Stomach (tissue), 4 donors: Measurements from ENCODE around the gene ITM2A.
A peak's percentile ranks its signal among the peaks of the same experiment; 100 is the strongest.

Experiments
- EP300 ChIP-seq: sonication (generic); formaldehyde crosslinking; IDR thresholded peaks from one replicate; pipeline ENCODE4 v1.6.1; 2017; ENCODE audit warnings: antibody characterized with exemption
- POLR2A ChIP-seq, 4 donors: fragments of 450-650 bp; IDR thresholded peaks; one replicate each; pipeline ENCODE4 v1.6.1; 2016; ENCODE audit warnings: antibody characterized with exemption in 4 of 4, control low read depth in 2 of 4, mild to moderate bottlenecking in 1 of 4, moderate library complexity in 1 of 4
- POLR2AphosphoS5 ChIP-seq, 3 donors: sonication (generic); formaldehyde crosslinking; IDR thresholded peaks; one replicate each; pipeline ENCODE4 v1.6.1; 2016; ENCODE audit warnings: antibody characterized with exemption in 3 of 3
- TF ChIP-seq, protein P1 (sequence below), 7 experiments: fragments of 450-650 bp in 4 of 7; fragments of 200-600 bp in 3 of 7; sonication (generic) in 3 of 7; IDR thresholded peaks; one replicate each; pipeline ENCODE4 v1.5.1; 2016 to 2019; ENCODE audit warnings: antibody characterized with exemption in 7 of 7, control low read depth in 2 of 7, mild to moderate bottlenecking in 1 of 7

DNA sequence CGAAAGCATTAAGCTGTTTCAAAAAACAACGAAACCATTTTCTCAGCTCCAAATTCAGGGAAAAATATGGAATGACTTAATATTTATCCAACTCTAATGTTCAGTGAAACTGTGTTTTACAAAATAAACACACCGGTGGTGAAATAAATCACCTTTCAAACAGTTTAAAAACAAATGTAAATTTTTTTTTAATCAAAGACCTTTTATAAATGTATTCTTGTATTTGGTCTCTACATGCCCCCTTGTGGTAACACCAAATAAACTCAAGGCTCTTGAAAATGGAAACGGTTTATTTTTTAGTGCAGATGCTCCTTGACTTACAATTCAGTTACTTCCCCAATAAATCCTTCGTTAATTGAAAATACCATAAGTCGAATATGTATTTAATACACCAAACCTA, 45.8 kb upstream of the ITM2A start:
- TF ChIP-seq, protein P1, sequence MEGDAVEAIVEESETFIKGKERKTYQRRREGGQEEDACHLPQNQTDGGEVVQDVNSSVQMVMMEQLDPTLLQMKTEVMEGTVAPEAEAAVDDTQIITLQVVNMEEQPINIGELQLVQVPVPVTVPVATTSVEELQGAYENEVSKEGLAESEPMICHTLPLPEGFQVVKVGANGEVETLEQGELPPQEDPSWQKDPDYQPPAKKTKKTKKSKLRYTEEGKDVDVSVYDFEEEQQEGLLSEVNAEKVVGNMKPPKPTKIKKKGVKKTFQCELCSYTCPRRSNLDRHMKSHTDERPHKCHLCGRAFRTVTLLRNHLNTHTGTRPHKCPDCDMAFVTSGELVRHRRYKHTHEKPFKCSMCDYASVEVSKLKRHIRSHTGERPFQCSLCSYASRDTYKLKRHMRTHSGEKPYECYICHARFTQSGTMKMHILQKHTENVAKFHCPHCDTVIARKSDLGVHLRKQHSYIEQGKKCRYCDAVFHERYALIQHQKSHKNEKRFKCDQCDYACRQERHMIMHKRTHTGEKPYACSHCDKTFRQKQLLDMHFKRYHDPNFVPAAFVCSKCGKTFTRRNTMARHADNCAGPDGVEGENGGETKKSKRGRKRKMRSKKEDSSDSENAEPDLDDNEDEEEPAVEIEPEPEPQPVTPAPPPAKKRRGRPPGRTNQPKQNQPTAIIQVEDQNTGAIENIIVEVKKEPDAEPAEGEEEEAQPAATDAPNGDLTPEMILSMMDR (IDR thresholded peaks at IDR 0.05), result peak in 3 of 7 experiments; percentile 25 to 30 (median 30)
- no peak for TF ChIP-seq POLR2A (IDR thresholded peaks at IDR 0.05)
- TF ChIP-seq POLR2AphosphoS5 (IDR thresholded peaks at IDR 0.05), result no peak
- no peak for TF ChIP-seq EP300
